Aortic smooth muscle cell (primary cell): Measurements from ENCODE around the gene GOLGA6L26. TPM values are rescaled to one million over a fixed set of nuclear protein-coding genes. Genes with fewer than 3 reads are reported as not detected.

ENCODE experiments used
- total RNA-seq: library from RNA; depleted of rRNA; stranded (reverse); fragments of >200 nt; gene quantifications from 2 replicates; pipeline ENCODE4 v1.2.3, GENCODE V29; 2014

The GOLGA6L26 gene
- not detected in 2 replicates for total RNA-seq

DNA sequence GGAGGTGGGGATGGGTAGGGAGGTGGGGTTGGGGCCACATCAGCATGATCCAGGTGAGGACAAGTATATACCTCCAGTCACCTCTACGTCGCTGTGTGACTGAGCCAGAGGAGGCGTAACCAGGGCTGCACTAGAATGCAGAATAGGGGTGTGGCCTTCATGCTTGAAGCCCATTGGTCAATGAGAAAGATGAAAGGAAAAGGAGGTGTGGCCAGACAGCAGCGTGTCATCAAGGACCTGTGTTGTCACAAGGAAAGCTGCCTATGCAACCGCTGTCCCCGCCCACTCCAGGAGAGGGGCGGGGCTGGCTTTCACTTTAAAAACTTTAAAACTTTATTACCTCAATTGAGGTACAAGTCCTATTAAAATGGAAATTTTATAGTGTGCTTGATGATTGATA lies at the start of gene GOLGA6L26:
Gene GOLGA6L26, minus strand, starts transcription at position 101 of the 400 bp plus-strand sequence. Its CDS starts 61 bp downstream, at position 40.

GRCh38 chr15:23354448-23354847 lies 20.5 kb upstream of the GOLGA6L26 start, which contains the start of gene GOLGA8S:
GOLGA8S (plus strand) TSS chr15:23354748; CDS start chr15:23354810, 62 bp downstream.

Other genes starting within 250 kb of the GOLGA6L26 start
- gene GOLGA6L1, start 197.4 kb downstream of the GOLGA6L26 start, total RNA-seq: not detected in 2 replicates
- under 0.01 and 0.06 TPM in 2 replicates for gene GOLGA8S, start 20.6 kb upstream of the GOLGA6L26 start, total RNA-seq
- not detected in 2 replicates for gene GOLGA6L2, start 113.0 kb upstream of the GOLGA6L26 start, total RNA-seq
- 0.06 TPM in 1 of 2 replicates, not detected in the other for gene MKRN3, start 231.5 kb upstream of the GOLGA6L26 start, total RNA-seq